ENCODE data around the gene MAGED1.

DNA sequence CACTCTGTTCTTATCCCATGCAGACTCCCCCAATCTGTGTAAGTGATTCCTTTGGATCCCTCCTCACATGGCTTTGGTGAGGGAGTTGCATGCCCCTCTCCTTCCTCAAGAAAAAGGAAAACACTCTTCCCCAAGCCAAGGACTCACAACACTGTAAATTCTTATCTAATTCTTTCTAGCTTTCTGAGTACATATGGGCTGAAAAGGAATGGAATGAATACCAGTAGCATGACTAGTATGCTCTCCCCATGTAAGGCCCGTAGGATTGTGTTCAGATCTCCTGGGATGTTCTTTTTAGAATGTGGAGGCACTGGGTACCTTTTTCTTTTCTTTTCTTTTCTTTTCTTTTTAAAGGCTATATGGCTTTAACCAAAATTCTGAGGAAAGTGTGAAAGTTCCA, 17.0 kb upstream of the MAGED1 start:
- TF ChIP-seq, protein P1, sequence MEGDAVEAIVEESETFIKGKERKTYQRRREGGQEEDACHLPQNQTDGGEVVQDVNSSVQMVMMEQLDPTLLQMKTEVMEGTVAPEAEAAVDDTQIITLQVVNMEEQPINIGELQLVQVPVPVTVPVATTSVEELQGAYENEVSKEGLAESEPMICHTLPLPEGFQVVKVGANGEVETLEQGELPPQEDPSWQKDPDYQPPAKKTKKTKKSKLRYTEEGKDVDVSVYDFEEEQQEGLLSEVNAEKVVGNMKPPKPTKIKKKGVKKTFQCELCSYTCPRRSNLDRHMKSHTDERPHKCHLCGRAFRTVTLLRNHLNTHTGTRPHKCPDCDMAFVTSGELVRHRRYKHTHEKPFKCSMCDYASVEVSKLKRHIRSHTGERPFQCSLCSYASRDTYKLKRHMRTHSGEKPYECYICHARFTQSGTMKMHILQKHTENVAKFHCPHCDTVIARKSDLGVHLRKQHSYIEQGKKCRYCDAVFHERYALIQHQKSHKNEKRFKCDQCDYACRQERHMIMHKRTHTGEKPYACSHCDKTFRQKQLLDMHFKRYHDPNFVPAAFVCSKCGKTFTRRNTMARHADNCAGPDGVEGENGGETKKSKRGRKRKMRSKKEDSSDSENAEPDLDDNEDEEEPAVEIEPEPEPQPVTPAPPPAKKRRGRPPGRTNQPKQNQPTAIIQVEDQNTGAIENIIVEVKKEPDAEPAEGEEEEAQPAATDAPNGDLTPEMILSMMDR (IDR thresholded peaks at IDR 0.05; ENCODE audit: low read depth, low read length), result no peak
- TF ChIP-seq MYC (IDR thresholded peaks at IDR 0.05; ENCODE audit: low read depth, low read length) (no peak), POLR2A (IDR thresholded peaks at IDR 0.05; ENCODE audit: extremely low read depth, insufficient read length) (no peak)
- TF ChIP-seq, protein P2, sequence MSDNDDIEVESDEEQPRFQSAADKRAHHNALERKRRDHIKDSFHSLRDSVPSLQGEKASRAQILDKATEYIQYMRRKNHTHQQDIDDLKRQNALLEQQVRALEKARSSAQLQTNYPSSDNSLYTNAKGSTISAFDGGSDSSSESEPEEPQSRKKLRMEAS (IDR thresholded peaks at IDR 0.05; ENCODE audit: low read depth, low read length), result no peak

Data from NB4 (cell line).